GM12878 (cell line): ENCODE measurements around the gene CHKA.

Source experiments
- SPI1 ChIP-seq: IDR thresholded peaks from 2 replicates; pipeline ENCODE4 v1.6.1; 2011; ENCODE audit warnings: low read depth, mild to moderate bottlenecking, low read length, moderate library complexity, borderline replicate concordance; ENCODE audit not compliant: insufficient read depth
- TF ChIP-seq, protein P1 (sequence below), 3 experiments: IDR thresholded peaks in 2 of 3; conservative IDR thresholded peaks in 1 of 3; 2 replicates each; pipeline ENCODE4 v1.5.1; 2011; ENCODE audit warnings: low read depth in 3 of 3, low read length in 3 of 3, mild to moderate bottlenecking in 3 of 3, control low read depth in 2 of 3, moderate library complexity in 2 of 3, inconsistent platforms in 1 of 3, mixed read lengths in 1 of 3; ENCODE audit not compliant: control insufficient read depth in 2 of 3, insufficient read depth in 1 of 3; ENCODE audit errors: extremely low read depth in 1 of 3

DNA sequence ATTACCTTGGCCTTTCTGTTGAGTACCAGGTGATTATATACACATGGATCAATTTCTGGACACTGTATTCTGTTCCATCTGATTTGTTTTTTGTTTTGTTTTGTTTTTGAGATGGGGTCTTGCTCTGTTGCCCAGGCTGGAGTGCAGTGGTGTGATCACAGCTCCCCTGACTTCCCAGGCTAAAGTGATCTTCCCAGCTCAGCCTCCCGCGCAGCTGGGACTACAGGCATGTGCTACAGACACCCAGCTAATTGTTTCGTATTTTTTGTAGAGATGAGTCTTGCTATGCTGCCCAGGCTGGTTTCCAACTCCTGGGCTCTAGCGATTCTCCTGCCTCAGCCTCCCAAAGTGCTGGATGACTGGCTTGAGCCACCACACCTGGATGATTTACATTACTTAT lies 63.4 kb downstream of the CHKA start:
- TF ChIP-seq SPI1 = no peak
- TF ChIP-seq, protein P1, sequence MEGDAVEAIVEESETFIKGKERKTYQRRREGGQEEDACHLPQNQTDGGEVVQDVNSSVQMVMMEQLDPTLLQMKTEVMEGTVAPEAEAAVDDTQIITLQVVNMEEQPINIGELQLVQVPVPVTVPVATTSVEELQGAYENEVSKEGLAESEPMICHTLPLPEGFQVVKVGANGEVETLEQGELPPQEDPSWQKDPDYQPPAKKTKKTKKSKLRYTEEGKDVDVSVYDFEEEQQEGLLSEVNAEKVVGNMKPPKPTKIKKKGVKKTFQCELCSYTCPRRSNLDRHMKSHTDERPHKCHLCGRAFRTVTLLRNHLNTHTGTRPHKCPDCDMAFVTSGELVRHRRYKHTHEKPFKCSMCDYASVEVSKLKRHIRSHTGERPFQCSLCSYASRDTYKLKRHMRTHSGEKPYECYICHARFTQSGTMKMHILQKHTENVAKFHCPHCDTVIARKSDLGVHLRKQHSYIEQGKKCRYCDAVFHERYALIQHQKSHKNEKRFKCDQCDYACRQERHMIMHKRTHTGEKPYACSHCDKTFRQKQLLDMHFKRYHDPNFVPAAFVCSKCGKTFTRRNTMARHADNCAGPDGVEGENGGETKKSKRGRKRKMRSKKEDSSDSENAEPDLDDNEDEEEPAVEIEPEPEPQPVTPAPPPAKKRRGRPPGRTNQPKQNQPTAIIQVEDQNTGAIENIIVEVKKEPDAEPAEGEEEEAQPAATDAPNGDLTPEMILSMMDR (IDR thresholded peaks at IDR 0.05 in 2 of 3, conservative IDR thresholded peaks at IDR 0.05 in 1 of 3; ENCODE audit: control insufficient read depth in 2 of 3, extremely low read depth in 1 of 3, insufficient read depth in 1 of 3, low read depth in 3 of 3, low read length in 3 of 3) = no peak
